Gastrocnemius medialis (tissue), 4 donors: Measurements from ENCODE around the gene AQP6.

Source experiments
- CTCF ChIP-seq, 5 experiments: fragments of 450-650 bp in 3 of 5; fragments of 200-600 bp in 2 of 5; sonication (generic) in 2 of 5; IDR thresholded peaks in 4 of 5; conservative IDR thresholded peaks in 1 of 5; 1 replicate in 4 of 5; 2 replicates in 1 of 5; pipeline ENCODE4 v1.5.1; 2016 to 2019; ENCODE audit warnings: antibody characterized with exemption in 5 of 5, mild to moderate bottlenecking in 3 of 5, moderate library complexity in 3 of 5
- POLR2A ChIP-seq, 2 donors: fragments of 450-650 bp; IDR thresholded peaks; one replicate each; pipeline ENCODE4 v1.6.1; 2017; ENCODE audit warnings: antibody characterized with exemption in 2 of 2, mild to moderate bottlenecking in 2 of 2, moderate library complexity in 2 of 2

- TF ChIP-seq CTCF (IDR thresholded peaks at IDR 0.05 in 4 of 5, conservative IDR thresholded peaks at IDR 0.05 in 1 of 5) (no peak), POLR2A (IDR thresholded peaks at IDR 0.05) (no peak)
These were observed 20.2 kb upstream of the AQP6 start for GRCh38 chr12:49952391-49953055.
